ENCODE measurements around the gene NLGN1. TPM values are rescaled to one million over a fixed set of nuclear protein-coding genes. Genes with fewer than 3 reads are reported as not detected.

The NLGN1 gene
- total and polyA plus RNA-seq, 2 of the 8 experiments (the other 6 are each of a cell fraction or from before 2014, with no cell fraction given) = 7.8 to 14.8 TPM

DNA sequence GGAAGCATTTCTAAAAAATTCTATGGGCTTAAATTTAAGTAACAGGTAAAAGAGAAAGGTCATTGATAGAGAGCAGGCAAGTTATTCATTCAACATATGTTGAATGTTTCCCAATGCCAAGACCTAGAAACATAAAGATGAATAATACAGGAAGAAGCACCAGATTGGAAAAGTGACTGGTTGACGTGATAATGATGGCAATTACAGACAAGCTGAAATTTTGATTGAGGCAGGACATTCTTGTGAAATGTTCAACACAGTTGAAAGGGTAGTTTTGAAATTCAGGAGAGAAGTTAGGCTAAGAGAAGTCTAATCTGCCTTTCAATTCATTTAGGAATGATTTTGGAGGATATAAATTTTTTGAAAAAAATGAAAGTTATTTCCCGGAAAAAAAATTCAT, 925.2 kb downstream of the NLGN1 start:
- no peaks in the 10 kb centered on the region for H3K36me3 ChIP-seq (ENCODE audit: control insufficient read depth in 2 of 4, insufficient read depth in 4 of 4, low read length in 3 of 4)
- CTCF ChIA-PET (ENCODE audit: partially characterized antibody) = no interaction called here
- FAIRE-seq = no peak
- TF ChIP-seq FOSL1 (IDR thresholded peaks at IDR 0.05; ENCODE audit: insufficient read depth, low read depth, low read length) (no peak), GABPA (IDR thresholded peaks at IDR 0.05; ENCODE audit: borderline replicate concordance, insufficient read depth, low read length) (no peak), ASH2L (IDR thresholded peaks at IDR 0.05; ENCODE audit: low read length) (no peak), PHF8 (conservative IDR thresholded peaks at IDR 0.05; ENCODE audit: low read depth, low read length) (no peak), CEBPB (IDR thresholded peaks at IDR 0.05; ENCODE audit: low read depth, low read length) (no peak), POU5F1 (IDR thresholded peaks at IDR 0.05; ENCODE audit: low read depth, low read length) (no peak), BRCA1 (IDR thresholded peaks at IDR 0.05; ENCODE audit: low read depth, low read length) (no peak), JUN (IDR thresholded peaks at IDR 0.05; ENCODE audit: low read depth, low read length) (no peak), NANOG (IDR thresholded peaks at IDR 0.05; ENCODE audit: insufficient read depth, low read depth, low read length, poor library complexity, severe bottlenecking) (no peak), CBX8 (IDR thresholded peaks at IDR 0.05; ENCODE audit: borderline replicate concordance, low read depth, low read length) (no peak), TCF12 (IDR thresholded peaks at IDR 0.05; ENCODE audit: low read depth, low read length) (no peak), SP2 (IDR thresholded peaks at IDR 0.05; ENCODE audit: low read length) (no peak), RFX5 (IDR thresholded peaks at IDR 0.05; ENCODE audit: borderline replicate concordance, low read depth, low read length) (no peak)
- TF ChIP-seq, protein P1, sequence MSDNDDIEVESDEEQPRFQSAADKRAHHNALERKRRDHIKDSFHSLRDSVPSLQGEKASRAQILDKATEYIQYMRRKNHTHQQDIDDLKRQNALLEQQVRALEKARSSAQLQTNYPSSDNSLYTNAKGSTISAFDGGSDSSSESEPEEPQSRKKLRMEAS (IDR thresholded peaks at IDR 0.05) = no peak
- H4K91ac ChIP-seq (replicated peaks; ENCODE audit: insufficient read length, low read length) = no peak overlapping the region
- H3K23ac ChIP-seq (ENCODE audit: insufficient read length) = no peak overlapping the region
- no peaks in the 10 kb centered on the region for H4K20me1 ChIP-seq (replicated peaks in 1 of 2; ENCODE audit: control insufficient read depth in 1 of 2, insufficient read depth in 2 of 2, low read length in 2 of 2)
- POLR2A ChIA-PET (ENCODE audit: partially characterized antibody) = no interaction called here
- H3K27ac ChIP-seq (ENCODE audit: low read depth, low read length) = no peak overlapping the region
- H4K5ac ChIP-seq (ENCODE audit: insufficient read length, low read depth, low read length) = no peak overlapping the region
- no peak overlapping the region for H3K56ac ChIP-seq (replicated peaks; ENCODE audit: insufficient read length, low read depth, low read length)
- DNase-seq (ENCODE audit: low read depth in 1 of 2, low spot score in 2 of 2) = no peak
- no peaks in the 10 kb centered on the region for H3K79me2 ChIP-seq (ENCODE audit: control insufficient read depth in 1 of 2, insufficient read depth in 2 of 2, low read length in 2 of 2)
- H3K4me2 ChIP-seq (ENCODE audit: insufficient read depth in 1 of 2, low read depth in 2 of 2, low read length in 2 of 2) = no peak overlapping the region
- no peak overlapping the region; the same call in 1 of the 2 replicates for H2BK20ac ChIP-seq (ENCODE audit: low read length)
- H3K79me1 ChIP-seq (ENCODE audit: low read depth, low read length) = no peaks in the 10 kb centered on the region
- WGBS, 2 experiments (ENCODE audit: extremely low coverage in 1 of 2, insufficient coverage in 1 of 2, insufficient read length in 1 of 2, insufficient replicate concordance in 2 of 2, low coverage in 1 of 2, low lambda C conversion rate in 2 of 2, missing lambda C conversion rate in 1 of 2) = 85 to 100% methylated on average over 1 to 2 of the region's 2 CpGs
- H3K4ac ChIP-seq (replicated peaks; ENCODE audit: insufficient read length, low read depth, low read length) = no peak overlapping the region
- H3K9ac ChIP-seq (replicated peaks in 1 of 4; ENCODE audit: extremely low read depth in 1 of 4, low read depth in 3 of 4, low read length in 3 of 4) = no peak overlapping the region
- peaks cover 0 to 9% (median 2%) of the 10 kb centered on the region in 4 experiments; a peak in 4 of 7 replicates for H3K4me1 ChIP-seq (replicated peaks in 1 of 4; ENCODE audit: control insufficient read depth in 3 of 4, insufficient read depth in 4 of 4, low read length in 3 of 4)
- H2BK15ac ChIP-seq (ENCODE audit: low read length) = no peak overlapping the region
- no peak overlapping the region for H2BK5ac ChIP-seq (ENCODE audit: low read depth, low read length)
- H3K9me3 ChIP-seq (ENCODE audit: insufficient read depth in 2 of 2, low read depth in 1 of 2, low read length in 1 of 2) = peaks cover 0 to 4% of the 10 kb centered on the region in 2 experiments; a peak in 1 of 4 replicates
- no peak overlapping the region for H2AFZ ChIP-seq (ENCODE audit: low read length)
- H3K18ac ChIP-seq (ENCODE audit: extremely low read depth, low read length) = no peak overlapping the region
- no peak overlapping the region for H3K14ac ChIP-seq (ENCODE audit: insufficient read length)
- no peak overlapping the region for H4K8ac ChIP-seq (ENCODE audit: extremely low read depth, insufficient read depth, low read length)
- H2BK120ac ChIP-seq (replicated peaks; ENCODE audit: low read depth, low read length) = no peak overlapping the region
- no peak overlapping the region for H3K4me3 ChIP-seq (ENCODE audit: extremely low read depth in 1 of 4, insufficient read depth in 2 of 4, low read depth in 3 of 4, low read length in 4 of 4)
- no peak overlapping the region for H2BK12ac ChIP-seq (ENCODE audit: low read depth, low read length)
- H2AK5ac ChIP-seq (ENCODE audit: low read depth, low read length) = no peak overlapping the region
- no peaks in the 10 kb centered on the region for H3K23me2 ChIP-seq (ENCODE audit: low read depth, low read length)
- no peaks in the 10 kb centered on the region for H3K27me3 ChIP-seq (replicated peaks in 1 of 4; ENCODE audit: control insufficient read depth in 3 of 4, extremely low read depth in 1 of 4, insufficient read depth in 3 of 4, low read length in 3 of 4)
